ENCODE data around the gene CCNH.

DNA sequence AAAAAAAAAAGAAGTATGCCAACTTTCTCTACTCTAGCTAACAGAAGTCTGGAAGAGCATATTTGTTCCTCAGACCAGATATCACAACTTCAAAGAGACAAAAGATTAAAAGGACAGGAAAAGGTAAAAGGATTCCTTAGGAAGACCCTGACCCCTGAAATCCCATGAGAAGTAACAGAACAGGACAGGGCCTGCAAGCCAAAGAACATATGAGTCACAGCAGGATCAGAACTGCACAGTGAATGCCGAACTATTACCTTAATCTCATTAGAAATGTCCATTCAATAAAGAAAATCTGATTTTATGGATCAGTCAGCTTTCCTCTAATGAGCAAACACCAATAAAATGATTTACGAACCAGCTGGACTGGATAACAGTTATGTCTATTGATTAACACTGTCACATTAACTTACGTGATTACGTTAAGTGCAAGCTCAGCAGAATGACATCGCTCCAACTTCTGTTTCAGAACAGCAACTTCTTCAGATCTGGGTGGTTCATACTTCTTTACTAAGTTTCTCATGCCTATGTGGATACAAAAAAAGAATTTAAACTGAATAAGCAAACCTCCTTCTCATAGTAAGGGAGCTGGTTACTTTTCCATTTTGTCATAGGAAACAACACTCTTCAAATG is 13.6 kb downstream of the CCNH start:
- TF ChIP-seq, protein P1, sequence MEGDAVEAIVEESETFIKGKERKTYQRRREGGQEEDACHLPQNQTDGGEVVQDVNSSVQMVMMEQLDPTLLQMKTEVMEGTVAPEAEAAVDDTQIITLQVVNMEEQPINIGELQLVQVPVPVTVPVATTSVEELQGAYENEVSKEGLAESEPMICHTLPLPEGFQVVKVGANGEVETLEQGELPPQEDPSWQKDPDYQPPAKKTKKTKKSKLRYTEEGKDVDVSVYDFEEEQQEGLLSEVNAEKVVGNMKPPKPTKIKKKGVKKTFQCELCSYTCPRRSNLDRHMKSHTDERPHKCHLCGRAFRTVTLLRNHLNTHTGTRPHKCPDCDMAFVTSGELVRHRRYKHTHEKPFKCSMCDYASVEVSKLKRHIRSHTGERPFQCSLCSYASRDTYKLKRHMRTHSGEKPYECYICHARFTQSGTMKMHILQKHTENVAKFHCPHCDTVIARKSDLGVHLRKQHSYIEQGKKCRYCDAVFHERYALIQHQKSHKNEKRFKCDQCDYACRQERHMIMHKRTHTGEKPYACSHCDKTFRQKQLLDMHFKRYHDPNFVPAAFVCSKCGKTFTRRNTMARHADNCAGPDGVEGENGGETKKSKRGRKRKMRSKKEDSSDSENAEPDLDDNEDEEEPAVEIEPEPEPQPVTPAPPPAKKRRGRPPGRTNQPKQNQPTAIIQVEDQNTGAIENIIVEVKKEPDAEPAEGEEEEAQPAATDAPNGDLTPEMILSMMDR (IDR thresholded peaks at IDR 0.05): no peak
- TF ChIP-seq EP300 (IDR thresholded peaks at IDR 0.05): no peak

All from ovary (tissue), 3 donors.